WTC11 (cell line): ENCODE results near the gene NFATC3.

ENCODE experiments used
- FOXK1 ChIP-seq: sonication (generic); formaldehyde crosslinking; IDR thresholded peaks from 2 replicates; pipeline ENCODE4 v1.8.0; 2022; ENCODE audit warnings: mild to moderate bottlenecking, moderate library complexity, missing genetic modification reagents
- JUN ChIP-seq: sonication (generic); formaldehyde crosslinking; IDR thresholded peaks from 2 replicates; pipeline ENCODE4 v1.8.0; 2023; ENCODE audit warnings: mild to moderate bottlenecking, missing genetic modification reagents
- NR1H2 ChIP-seq: sonication (generic); formaldehyde crosslinking; IDR thresholded peaks from 2 replicates; pipeline ENCODE4 v1.9.0; 2021; ENCODE audit warnings: mild to moderate bottlenecking, moderate library complexity, missing genetic modification reagents
- NR3C1 ChIP-seq: sonication (generic); formaldehyde crosslinking; conservative IDR thresholded peaks from 2 replicates; pipeline ENCODE4 v1.8.1; 2023; ENCODE audit warnings: low read depth, mild to moderate bottlenecking, missing genetic modification reagents
- TEAD4 ChIP-seq: sonication (generic); formaldehyde crosslinking; IDR thresholded peaks from 2 replicates; pipeline ENCODE4 v1.8.0; 2022; ENCODE audit warnings: mild to moderate bottlenecking, missing genetic modification reagents
- ZNF263 ChIP-seq: sonication (generic); formaldehyde crosslinking; IDR thresholded peaks from 2 replicates; pipeline ENCODE4 v1.8.1; 2022; ENCODE audit warnings: low read depth, mild to moderate bottlenecking, moderate library complexity, missing genetic modification reagents
- TF ChIP-seq, protein P1 (sequence below): sonication (generic); formaldehyde crosslinking; conservative IDR thresholded peaks from 2 replicates; pipeline ENCODE4 v1.8.1; 2022; ENCODE audit warnings: mild to moderate bottlenecking, missing genetic modification reagents
- TF ChIP-seq, protein P2 (sequence below): sonication (generic); formaldehyde crosslinking; IDR thresholded peaks from 2 replicates; pipeline ENCODE4 v1.8.1; 2022; ENCODE audit warnings: low read depth, mild to moderate bottlenecking, moderate library complexity, missing genetic modification reagents, borderline replicate concordance
- TF ChIP-seq, protein P3 (sequence below): fragments of 200-600 bp; IDR thresholded peaks from 2 replicates; pipeline ENCODE4 v1.8.0; 2022; ENCODE audit warnings: antibody characterized with exemption
- TF ChIP-seq, protein P4 (sequence below): sonication (generic); formaldehyde crosslinking; IDR thresholded peaks from 2 replicates; pipeline ENCODE4 v1.8.0; 2022; ENCODE audit warnings: mild to moderate bottlenecking, missing genetic modification reagents
- TF ChIP-seq, protein P5 (sequence below): sonication (generic); formaldehyde crosslinking; conservative IDR thresholded peaks from 2 replicates; pipeline ENCODE4 v1.8.1; 2023; ENCODE audit warnings: mild to moderate bottlenecking, low read depth, missing genetic modification reagents, moderate library complexity
- TF ChIP-seq, protein P6 (sequence below): sonication (generic); formaldehyde crosslinking; IDR thresholded peaks from 2 replicates; pipeline ENCODE4 v1.8.1; 2023; ENCODE audit warnings: mild to moderate bottlenecking, missing genetic modification reagents
- TF ChIP-seq, protein P7 (sequence below): sonication (generic); formaldehyde crosslinking; IDR thresholded peaks from 2 replicates; pipeline ENCODE4 v1.8.1; 2022; ENCODE audit warnings: low read depth, missing genetic modification reagents, borderline replicate concordance

DNA sequence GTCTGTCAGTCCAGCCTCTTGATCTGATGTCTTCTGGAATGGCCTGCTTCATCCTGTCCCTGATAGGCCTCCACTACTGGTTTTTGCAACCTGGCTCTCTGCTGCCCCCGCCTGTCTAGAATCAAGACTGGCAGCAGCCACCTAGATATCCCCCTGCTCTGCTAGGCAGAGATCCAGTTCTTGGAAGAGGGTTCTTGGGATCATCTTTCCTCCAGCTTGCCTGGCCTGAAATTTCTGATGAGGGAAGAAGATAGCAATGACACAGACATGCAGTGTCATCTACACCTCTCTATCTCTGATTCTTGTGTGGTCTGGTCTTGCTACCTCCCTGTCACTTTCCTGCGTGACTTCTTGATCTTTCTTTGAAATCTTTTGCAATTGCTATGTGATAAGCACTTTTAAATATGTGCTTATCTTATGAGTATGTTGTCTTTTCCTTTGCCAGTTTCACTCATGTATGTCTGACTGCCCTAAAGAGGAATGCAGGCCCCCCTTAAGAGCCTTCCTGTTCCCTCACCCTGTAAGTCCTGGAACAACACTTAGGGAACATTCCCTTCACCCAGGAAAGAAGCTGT lies 20.3 kb upstream of the NFATC3 start:
- TF ChIP-seq, protein P1, sequence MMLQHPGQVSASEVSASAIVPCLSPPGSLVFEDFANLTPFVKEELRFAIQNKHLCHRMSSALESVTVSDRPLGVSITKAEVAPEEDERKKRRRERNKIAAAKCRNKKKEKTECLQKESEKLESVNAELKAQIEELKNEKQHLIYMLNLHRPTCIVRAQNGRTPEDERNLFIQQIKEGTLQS (CRISPR knock-in tag): no peak
- TF ChIP-seq, protein P2, sequence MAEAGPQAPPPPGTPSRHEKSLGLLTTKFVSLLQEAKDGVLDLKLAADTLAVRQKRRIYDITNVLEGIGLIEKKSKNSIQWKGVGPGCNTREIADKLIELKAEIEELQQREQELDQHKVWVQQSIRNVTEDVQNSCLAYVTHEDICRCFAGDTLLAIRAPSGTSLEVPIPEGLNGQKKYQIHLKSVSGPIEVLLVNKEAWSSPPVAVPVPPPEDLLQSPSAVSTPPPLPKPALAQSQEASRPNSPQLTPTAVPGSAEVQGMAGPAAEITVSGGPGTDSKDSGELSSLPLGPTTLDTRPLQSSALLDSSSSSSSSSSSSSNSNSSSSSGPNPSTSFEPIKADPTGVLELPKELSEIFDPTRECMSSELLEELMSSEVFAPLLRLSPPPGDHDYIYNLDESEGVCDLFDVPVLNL (CRISPR knock-in tag): no peak
- TF ChIP-seq, protein P3, sequence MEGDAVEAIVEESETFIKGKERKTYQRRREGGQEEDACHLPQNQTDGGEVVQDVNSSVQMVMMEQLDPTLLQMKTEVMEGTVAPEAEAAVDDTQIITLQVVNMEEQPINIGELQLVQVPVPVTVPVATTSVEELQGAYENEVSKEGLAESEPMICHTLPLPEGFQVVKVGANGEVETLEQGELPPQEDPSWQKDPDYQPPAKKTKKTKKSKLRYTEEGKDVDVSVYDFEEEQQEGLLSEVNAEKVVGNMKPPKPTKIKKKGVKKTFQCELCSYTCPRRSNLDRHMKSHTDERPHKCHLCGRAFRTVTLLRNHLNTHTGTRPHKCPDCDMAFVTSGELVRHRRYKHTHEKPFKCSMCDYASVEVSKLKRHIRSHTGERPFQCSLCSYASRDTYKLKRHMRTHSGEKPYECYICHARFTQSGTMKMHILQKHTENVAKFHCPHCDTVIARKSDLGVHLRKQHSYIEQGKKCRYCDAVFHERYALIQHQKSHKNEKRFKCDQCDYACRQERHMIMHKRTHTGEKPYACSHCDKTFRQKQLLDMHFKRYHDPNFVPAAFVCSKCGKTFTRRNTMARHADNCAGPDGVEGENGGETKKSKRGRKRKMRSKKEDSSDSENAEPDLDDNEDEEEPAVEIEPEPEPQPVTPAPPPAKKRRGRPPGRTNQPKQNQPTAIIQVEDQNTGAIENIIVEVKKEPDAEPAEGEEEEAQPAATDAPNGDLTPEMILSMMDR: peak; percentile 83
- TF ChIP-seq ZNF263 (CRISPR knock-in tag) (no peak), JUN (CRISPR knock-in tag) (no peak), TEAD4 (CRISPR knock-in tag) (no peak), NR3C1 (CRISPR knock-in tag) (no peak), FOXK1 (CRISPR knock-in tag) (no peak), NR1H2 (no peak)
- TF ChIP-seq, protein P4, sequence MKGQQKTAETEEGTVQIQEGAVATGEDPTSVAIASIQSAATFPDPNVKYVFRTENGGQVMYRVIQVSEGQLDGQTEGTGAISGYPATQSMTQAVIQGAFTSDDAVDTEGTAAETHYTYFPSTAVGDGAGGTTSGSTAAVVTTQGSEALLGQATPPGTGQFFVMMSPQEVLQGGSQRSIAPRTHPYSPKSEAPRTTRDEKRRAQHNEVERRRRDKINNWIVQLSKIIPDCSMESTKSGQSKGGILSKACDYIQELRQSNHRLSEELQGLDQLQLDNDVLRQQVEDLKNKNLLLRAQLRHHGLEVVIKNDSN (CRISPR knock-in tag): no peak
- TF ChIP-seq, protein P5, sequence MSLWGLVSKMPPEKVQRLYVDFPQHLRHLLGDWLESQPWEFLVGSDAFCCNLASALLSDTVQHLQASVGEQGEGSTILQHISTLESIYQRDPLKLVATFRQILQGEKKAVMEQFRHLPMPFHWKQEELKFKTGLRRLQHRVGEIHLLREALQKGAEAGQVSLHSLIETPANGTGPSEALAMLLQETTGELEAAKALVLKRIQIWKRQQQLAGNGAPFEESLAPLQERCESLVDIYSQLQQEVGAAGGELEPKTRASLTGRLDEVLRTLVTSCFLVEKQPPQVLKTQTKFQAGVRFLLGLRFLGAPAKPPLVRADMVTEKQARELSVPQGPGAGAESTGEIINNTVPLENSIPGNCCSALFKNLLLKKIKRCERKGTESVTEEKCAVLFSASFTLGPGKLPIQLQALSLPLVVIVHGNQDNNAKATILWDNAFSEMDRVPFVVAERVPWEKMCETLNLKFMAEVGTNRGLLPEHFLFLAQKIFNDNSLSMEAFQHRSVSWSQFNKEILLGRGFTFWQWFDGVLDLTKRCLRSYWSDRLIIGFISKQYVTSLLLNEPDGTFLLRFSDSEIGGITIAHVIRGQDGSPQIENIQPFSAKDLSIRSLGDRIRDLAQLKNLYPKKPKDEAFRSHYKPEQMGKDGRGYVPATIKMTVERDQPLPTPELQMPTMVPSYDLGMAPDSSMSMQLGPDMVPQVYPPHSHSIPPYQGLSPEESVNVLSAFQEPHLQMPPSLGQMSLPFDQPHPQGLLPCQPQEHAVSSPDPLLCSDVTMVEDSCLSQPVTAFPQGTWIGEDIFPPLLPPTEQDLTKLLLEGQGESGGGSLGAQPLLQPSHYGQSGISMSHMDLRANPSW (CRISPR knock-in tag): no peak
- TF ChIP-seq, protein P6, sequence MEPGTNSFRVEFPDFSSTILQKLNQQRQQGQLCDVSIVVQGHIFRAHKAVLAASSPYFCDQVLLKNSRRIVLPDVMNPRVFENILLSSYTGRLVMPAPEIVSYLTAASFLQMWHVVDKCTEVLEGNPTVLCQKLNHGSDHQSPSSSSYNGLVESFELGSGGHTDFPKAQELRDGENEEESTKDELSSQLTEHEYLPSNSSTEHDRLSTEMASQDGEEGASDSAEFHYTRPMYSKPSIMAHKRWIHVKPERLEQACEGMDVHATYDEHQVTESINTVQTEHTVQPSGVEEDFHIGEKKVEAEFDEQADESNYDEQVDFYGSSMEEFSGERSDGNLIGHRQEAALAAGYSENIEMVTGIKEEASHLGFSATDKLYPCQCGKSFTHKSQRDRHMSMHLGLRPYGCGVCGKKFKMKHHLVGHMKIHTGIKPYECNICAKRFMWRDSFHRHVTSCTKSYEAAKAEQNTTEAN (CRISPR knock-in tag): no peak
- TF ChIP-seq, protein P7, sequence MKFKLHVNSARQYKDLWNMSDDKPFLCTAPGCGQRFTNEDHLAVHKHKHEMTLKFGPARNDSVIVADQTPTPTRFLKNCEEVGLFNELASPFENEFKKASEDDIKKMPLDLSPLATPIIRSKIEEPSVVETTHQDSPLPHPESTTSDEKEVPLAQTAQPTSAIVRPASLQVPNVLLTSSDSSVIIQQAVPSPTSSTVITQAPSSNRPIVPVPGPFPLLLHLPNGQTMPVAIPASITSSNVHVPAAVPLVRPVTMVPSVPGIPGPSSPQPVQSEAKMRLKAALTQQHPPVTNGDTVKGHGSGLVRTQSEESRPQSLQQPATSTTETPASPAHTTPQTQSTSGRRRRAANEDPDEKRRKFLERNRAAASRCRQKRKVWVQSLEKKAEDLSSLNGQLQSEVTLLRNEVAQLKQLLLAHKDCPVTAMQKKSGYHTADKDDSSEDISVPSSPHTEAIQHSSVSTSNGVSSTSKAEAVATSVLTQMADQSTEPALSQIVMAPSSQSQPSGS (CRISPR knock-in tag): no peak
